Rectal smooth muscle tissue (tissue), 1 donor: ENCODE measurements around the gene NCR2.

Experiments used
- H3K27ac ChIP-seq: one replicate; pipeline ENCODE4 v1.7.0; 2013; ENCODE audit warnings: low read depth, low read length, inconsistent platforms
- H3K27me3 ChIP-seq: one replicate; pipeline ENCODE4 v1.7.0; 2013; ENCODE audit warnings: low read length; ENCODE audit not compliant: control insufficient read depth, insufficient read depth
- H3K36me3 ChIP-seq: one replicate; pipeline ENCODE4 v1.7.0; 2013; ENCODE audit warnings: low read length; ENCODE audit not compliant: control insufficient read depth, insufficient read depth
- H3K4me1 ChIP-seq: one replicate; pipeline ENCODE4 v1.7.0; 2013; ENCODE audit warnings: low read length; ENCODE audit not compliant: control insufficient read depth, insufficient read depth
- H3K4me3 ChIP-seq: one replicate; pipeline ENCODE4 v1.7.0; 2013; ENCODE audit warnings: low read length
- H3K9ac ChIP-seq: one replicate; pipeline ENCODE4 v1.7.0; 2013; ENCODE audit warnings: low read length

The NCR2 gene

GRCh38 chr6:41315943-41316620 lies 19.3 kb upstream of the NCR2 start:
- no peaks in the 10 kb centered on the region for H3K27me3 ChIP-seq
- H3K4me1 ChIP-seq = no peaks in the 10 kb centered on the region
- H3K27ac ChIP-seq = no peak overlapping the region
- H3K9ac ChIP-seq = no peak overlapping the region
- H3K36me3 ChIP-seq = no peaks in the 10 kb centered on the region
- no peak overlapping the region for H3K4me3 ChIP-seq

- Histone ChIP-seq H3K27me3 (no peaks in the 10 kb centered on the region), H3K36me3 (no peaks in the 10 kb centered on the region), H3K9ac (no peak overlapping the region), H3K4me3 (peak overlapping the region; percentile 48), H3K4me1 (no peaks in the 10 kb centered on the region), H3K27ac (no peak overlapping the region)
Observed at GRCh38 chr6:41318261-41318653, 17.2 kb upstream of the NCR2 start.

DNA sequence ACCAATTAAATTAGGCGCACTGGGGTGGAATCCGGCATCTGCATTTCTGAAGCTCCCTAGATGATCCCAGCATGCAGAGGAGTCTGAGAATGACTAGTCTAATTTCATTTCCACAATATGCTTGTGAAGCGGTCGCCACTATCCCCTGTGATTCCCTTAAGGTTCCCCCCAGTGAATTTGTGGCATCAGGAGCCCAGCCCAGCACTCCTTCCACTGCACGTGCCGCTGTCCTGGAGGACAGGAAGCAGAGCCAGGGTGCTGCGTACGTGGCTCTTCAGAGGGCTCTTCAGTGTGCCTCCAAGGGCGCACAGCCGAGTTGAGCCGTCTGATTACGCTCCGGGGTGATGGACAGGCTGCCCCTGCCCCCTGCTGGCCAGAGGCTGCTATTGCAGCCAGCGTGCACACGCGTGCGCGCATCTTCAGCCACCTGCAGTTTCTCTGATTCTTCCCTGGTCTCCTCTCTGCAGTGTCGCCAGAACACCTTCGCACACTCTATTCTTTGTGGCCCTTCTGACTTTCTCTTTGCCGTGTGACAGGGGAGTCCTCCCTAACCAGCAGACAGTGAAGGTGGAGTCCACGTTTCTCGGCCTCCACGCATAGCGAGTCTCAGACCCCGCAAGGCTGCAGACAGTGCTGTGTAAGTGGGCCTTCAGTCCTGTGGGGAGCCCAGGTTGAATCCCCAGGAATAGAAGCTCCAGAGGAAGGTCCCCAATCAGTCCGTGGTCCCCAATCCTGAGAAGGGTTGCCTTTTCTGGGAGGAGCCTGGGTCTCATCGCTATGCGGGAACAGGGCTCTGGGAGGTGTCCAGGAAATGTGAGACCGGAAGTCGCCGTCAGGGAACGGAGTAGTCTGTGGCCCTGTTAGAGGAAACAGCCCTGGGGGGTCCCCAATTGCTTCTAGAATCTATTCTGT lies 16.5 kb upstream of the NCR2 start:
- no peak overlapping the region for H3K27ac ChIP-seq
- H3K27me3 ChIP-seq = no peaks in the 10 kb centered on the region
- H3K4me3 ChIP-seq = peak overlapping the region; percentile 48
- H3K36me3 ChIP-seq = no peaks in the 10 kb centered on the region
- H3K9ac ChIP-seq = no peak overlapping the region
- H3K4me1 ChIP-seq = no peaks in the 10 kb centered on the region

- Histone ChIP-seq H3K4me3 (no peak overlapping the region), H3K4me1 (no peaks in the 10 kb centered on the region), H3K27me3 (no peaks in the 10 kb centered on the region)
Observed at GRCh38 chr6:41321183-41321582, 14.2 kb upstream of the NCR2 start.

DNA sequence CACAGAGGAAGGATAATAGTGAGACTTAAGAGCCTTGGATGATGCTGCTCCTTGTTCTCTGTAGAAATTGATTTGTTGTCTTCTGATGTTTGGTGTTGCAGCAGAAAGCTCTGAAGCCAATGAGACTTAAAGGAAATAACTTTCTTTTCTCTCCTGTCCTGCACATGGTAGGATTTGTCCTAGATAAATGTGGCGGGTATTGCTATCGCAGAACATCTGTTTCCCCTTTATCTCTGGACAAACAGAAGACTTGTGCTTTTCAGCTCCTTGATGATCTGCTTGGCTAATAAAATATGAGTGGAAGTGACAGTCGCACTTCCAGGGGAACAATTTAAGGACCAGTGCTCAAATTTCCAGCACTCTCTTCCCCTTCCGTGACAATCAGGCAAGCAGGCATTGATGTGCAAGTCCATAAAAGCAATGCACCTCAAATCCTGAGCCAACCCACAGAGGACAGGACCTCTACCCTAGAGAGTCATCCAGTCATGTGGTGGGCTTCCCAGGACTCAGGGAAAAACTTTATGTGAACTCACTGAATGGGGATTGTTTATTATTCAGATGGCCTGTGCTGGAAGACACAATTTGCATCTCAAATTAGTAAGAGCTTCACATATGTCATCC lies 9.9 kb upstream of the NCR2 start:
- no peaks in the 10 kb centered on the region for H3K27me3 ChIP-seq
- no peaks in the 10 kb centered on the region for H3K4me1 ChIP-seq
- H3K4me3 ChIP-seq = no peak overlapping the region
- no peak overlapping the region for H3K27ac ChIP-seq
- no peaks in the 10 kb centered on the region for H3K36me3 ChIP-seq
- H3K9ac ChIP-seq = no peak overlapping the region

More at GRCh38 chr6:41321183-41321582, 14.2 kb upstream of the NCR2 start:
- Histone ChIP-seq H3K27ac (no peak overlapping the region), H3K9ac (no peak overlapping the region), H3K36me3 (no peaks in the 10 kb centered on the region)

- Histone ChIP-seq H3K27ac (no peak overlapping the region), H3K4me1 (no peaks in the 10 kb centered on the region), H3K4me3 (no peak overlapping the region)
Observed at GRCh38 chr6:41326092-41326491, 9.3 kb upstream of the NCR2 start.

DNA sequence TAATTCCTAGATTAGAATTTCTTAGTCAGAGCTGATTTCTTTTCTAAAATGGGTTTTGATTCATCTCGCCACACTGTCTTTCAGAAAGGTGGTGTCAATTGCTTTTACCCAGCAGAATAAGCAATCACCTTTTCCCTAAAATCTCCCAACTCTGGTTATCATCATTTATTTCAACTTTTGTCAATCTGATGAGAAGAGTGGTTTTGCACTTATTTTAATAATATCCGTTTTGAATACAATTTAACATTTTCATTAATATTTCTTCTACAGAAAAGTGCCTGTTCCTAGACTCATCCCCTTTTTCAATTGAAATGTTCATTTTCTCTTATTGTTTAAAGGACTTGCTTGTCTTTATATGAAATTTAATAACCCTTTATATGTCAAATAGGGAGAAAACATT lies 8.2 kb upstream of the NCR2 start:
- H3K4me3 ChIP-seq = no peak overlapping the region
- H3K27me3 ChIP-seq = no peaks in the 10 kb centered on the region
- no peaks in the 10 kb centered on the region for H3K4me1 ChIP-seq
- H3K9ac ChIP-seq = no peak overlapping the region
- no peaks in the 10 kb centered on the region for H3K36me3 ChIP-seq
- no peak overlapping the region for H3K27ac ChIP-seq

More at GRCh38 chr6:41326092-41326491, 9.3 kb upstream of the NCR2 start:
- Histone ChIP-seq H3K27me3 (no peaks in the 10 kb centered on the region), H3K9ac (no peak overlapping the region), H3K36me3 (no peaks in the 10 kb centered on the region)

DNA sequence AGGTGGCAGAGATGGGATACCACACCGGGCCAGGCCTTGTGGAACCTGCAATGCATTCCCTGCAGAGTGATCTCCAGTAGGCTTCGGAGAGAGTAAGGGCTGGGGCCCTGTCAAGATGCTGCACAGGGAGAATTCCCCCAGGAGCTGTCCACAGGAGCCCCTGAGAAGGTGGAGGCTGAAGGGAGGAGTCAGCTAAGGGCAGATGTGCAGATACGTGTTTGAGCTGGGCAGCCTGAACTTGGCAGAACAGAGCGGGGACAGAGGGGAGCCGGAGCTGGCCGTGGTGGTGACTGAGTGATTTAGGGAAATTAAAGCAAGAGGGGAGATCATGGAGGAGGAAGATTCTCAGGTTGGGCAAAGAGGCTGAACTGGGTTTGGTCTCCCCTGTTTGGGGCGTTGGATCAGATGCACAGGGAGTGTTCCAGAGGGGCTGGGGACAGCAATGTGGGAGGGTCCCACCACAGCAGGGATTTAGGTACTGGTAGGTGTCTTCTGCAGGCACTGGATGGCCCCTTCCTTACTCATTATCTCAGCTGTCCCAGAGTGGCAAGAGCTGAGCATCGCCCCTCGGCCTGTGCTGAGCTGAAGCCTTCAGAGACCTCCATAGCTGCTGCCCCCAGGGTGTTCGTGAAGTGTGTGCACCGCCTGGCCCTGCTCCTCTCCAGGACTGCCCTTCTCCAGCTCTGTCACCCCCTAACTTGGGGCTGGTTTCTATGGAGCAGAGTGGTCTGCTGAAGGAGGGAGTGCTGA lies 3.8 kb upstream of the NCR2 start:
- no peak overlapping the region for H3K4me3 ChIP-seq
- no peak overlapping the region for H3K9ac ChIP-seq
- no peaks in the 10 kb centered on the region for H3K36me3 ChIP-seq
- H3K27me3 ChIP-seq = no peaks in the 10 kb centered on the region
- H3K27ac ChIP-seq = no peak overlapping the region
- H3K4me1 ChIP-seq = no peaks in the 10 kb centered on the region

- H3K36me3 ChIP-seq = no peaks in the 10 kb centered on the region
- no peaks in the 10 kb centered on the region for H3K4me1 ChIP-seq
- no peak overlapping the region for H3K27ac ChIP-seq
- no peak overlapping the region for H3K4me3 ChIP-seq
- H3K9ac ChIP-seq = no peak overlapping the region
- no peaks in the 10 kb centered on the region for H3K27me3 ChIP-seq
Observed at GRCh38 chr6:41332241-41332640, 3.2 kb upstream of the NCR2 start.

- Histone ChIP-seq H3K36me3 (no peaks in the 10 kb centered on the region), H3K4me1 (no peaks in the 10 kb centered on the region), H3K27me3 (no peaks in the 10 kb centered on the region), H3K4me3 (no peak overlapping the region), H3K9ac (no peak overlapping the region), H3K27ac (no peak overlapping the region)
Observed at GRCh38 chr6:41332842-41333736, 2.3 kb upstream of the NCR2 start.

DNA sequence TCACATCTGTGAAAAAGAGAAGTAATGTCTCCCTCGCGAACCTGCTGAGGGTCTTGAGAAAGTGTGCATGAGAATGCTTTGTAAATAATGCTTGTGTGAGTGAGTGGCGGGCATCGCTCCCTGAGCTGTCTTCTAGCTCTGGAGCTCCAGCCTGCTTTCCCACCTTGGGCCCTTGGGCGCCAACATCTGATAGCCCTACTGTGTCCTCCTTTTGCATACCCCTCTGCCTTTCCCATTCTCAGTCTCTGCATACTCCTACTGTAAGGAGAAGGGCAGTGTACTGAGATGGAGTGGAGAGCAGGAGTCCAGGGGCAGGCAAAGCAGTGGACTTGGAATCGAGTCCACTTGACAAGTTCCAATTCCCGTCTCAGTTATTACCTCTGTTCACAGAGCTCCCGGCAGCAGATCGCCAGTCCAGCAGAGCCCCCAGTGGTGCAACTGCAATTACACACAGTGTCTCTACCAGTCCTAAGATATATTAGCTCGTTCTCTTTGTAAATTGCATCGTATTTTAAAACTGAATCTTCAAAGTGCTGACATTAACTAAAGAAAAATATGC lies 847 bp upstream of the NCR2 start:
- no peak overlapping the region for H3K27ac ChIP-seq
- no peak overlapping the region for H3K9ac ChIP-seq
- H3K36me3 ChIP-seq = no peaks in the 10 kb centered on the region
- H3K4me3 ChIP-seq = no peak overlapping the region
- H3K27me3 ChIP-seq = no peaks in the 10 kb centered on the region
- no peaks in the 10 kb centered on the region for H3K4me1 ChIP-seq
